ENCODE measurements around the gene LRRC45. TPM values are rescaled to one million over a fixed set of nuclear protein-coding genes. Genes with fewer than 3 reads are reported as not detected.

Gene LRRC45
- total RNA-seq, 4 donors from 2014 or later, result 15.3 to 33.0 (median 18.9) TPM

DNA sequence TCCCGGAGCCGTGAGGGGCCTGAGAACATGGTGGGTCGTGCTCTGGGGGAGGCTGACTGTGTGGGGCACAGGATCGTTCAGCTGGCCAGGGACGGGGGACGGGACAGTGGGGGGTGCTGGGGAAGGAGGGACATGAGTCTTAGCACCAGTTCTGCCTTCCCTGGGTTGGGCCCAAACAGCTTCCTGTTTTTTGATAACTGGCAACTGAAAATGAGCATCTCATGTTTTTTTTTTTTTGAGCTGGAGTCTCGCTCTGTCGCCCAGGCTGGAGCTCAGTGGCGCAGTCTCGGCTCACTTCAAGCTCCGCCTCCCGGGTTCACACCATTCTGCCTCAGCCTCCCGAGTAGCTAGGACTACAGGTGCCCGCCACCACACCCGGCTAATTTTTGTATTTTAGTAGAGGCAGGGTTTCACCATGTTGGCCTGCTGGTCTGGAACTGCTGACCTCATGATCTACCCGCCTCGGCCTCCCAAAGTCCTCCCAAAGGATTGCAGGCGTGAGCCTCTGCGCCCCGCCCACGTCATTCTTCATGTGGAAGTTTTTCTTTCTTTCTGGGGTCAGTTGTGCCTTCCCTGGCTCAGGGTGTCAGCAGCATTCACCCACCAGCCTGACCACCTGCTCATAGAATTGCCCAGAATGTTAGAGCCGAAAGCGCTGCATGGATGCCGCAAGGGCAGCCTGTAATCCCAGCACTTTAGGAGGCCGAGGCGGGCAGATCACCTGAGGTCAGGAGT is 39.3 kb upstream of the LRRC45 start:
- H3K36me3 ChIP-seq, result peaks cover 10 to 25% of the 10 kb centered on the region in 2 donors
- WGBS, 2 donors, result 95 to 97% methylated on average over 26 of the region's 26 CpGs
- intact Hi-C loops (cut with DNase I), result no loop called here
- H3K4me3 ChIP-seq (replicated peaks in 1 of 3), result no peak overlapping the region
- no peak for DNase-seq
- TF ChIP-seq, protein P1, sequence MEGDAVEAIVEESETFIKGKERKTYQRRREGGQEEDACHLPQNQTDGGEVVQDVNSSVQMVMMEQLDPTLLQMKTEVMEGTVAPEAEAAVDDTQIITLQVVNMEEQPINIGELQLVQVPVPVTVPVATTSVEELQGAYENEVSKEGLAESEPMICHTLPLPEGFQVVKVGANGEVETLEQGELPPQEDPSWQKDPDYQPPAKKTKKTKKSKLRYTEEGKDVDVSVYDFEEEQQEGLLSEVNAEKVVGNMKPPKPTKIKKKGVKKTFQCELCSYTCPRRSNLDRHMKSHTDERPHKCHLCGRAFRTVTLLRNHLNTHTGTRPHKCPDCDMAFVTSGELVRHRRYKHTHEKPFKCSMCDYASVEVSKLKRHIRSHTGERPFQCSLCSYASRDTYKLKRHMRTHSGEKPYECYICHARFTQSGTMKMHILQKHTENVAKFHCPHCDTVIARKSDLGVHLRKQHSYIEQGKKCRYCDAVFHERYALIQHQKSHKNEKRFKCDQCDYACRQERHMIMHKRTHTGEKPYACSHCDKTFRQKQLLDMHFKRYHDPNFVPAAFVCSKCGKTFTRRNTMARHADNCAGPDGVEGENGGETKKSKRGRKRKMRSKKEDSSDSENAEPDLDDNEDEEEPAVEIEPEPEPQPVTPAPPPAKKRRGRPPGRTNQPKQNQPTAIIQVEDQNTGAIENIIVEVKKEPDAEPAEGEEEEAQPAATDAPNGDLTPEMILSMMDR (IDR thresholded peaks at IDR 0.05), result no peak
- TF ChIP-seq POLR2A (IDR thresholded peaks at IDR 0.05), result no peak
- H3K27me3 ChIP-seq, result no peaks in the 10 kb centered on the region
- peaks cover 8 to 11% of the 10 kb centered on the region in 2 donors for H3K4me1 ChIP-seq
- H3K9me3 ChIP-seq, result no peaks in the 10 kb centered on the region
- H3K27ac ChIP-seq, result no peak overlapping the region

DNA sequence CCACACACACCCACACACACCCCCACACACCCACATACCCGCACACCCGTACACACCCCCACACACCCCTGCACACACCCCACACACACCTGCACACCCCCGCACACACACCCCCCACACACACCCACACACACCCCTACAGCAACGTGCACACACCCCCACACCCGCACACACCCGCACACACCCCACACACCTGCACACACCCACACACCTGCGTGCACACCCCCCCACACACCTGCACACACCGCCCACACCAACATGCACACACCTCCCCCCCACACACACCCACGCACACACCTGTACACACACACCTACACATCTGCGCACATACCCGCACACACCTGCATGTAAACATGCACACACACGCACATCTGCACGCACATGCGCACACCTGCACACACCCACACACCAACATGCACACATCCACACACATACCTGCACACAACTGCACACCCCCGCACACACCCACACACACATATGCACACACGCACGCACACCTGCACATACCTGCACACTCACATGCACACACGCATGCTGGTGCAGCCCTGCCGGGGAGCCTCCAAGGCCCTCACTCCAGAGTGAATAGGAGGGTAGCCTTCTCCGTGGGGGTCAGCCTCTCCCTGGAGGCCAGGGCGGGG is 38.2 kb upstream of the LRRC45 start:
- TF ChIP-seq POLR2A (IDR thresholded peaks at IDR 0.05), result no peak
- TF ChIP-seq, protein P1 (IDR thresholded peaks at IDR 0.05), result no peak
- no peaks in the 10 kb centered on the region for H3K9me3 ChIP-seq
- H3K4me3 ChIP-seq (replicated peaks in 1 of 3), result no peak overlapping the region
- 96 to 97% methylated on average over 20 to 21 of the region's 21 CpGs for WGBS, 2 donors
- H3K36me3 ChIP-seq, result peaks cover 10 to 25% of the 10 kb centered on the region in 2 donors
- H3K27me3 ChIP-seq, result no peaks in the 10 kb centered on the region
- H3K4me1 ChIP-seq, result peaks cover 8 to 9% of the 10 kb centered on the region in 2 donors
- H3K27ac ChIP-seq, result no peak overlapping the region
- no peak for DNase-seq
- intact Hi-C loops (cut with DNase I), result no loop called here

DNA sequence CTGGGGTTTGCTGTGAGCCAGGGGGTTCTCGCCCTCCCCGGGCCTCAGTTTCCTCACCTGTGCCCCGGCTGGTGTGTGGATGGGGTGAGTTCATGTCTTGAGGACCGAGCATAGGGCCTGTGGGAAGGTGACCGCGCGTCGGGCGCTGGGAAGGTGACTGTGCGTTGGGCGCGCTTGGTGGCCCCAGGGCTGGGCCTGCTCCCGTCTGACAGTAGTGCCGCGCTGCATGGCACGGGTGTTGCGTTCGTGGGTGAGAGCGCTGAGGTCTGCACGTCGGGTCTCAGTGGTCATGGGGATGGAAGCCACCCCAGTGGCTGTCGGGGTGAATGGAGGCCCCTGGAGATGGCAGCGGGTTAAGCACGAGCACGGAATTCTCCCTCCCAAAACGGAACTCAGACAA is 36.5 kb upstream of the LRRC45 start:
- no peak for TF ChIP-seq POLR2A (IDR thresholded peaks at IDR 0.05)
- TF ChIP-seq, protein P1 (IDR thresholded peaks at IDR 0.05), result no peak
- Histone ChIP-seq H3K4me1 (peaks cover 9 to 12% of the 10 kb centered on the region in 2 donors), H3K27me3 (no peaks in the 10 kb centered on the region), H3K9me3 (no peaks in the 10 kb centered on the region), H3K4me3 (replicated peaks in 1 of 3) (no peak overlapping the region), H3K36me3 (peaks cover 10 to 25% of the 10 kb centered on the region in 2 donors), H3K27ac (no peak overlapping the region)
- DNase-seq, result no peak
- intact Hi-C loops (cut with DNase I), result no loop called here
- 93 to 98% methylated on average over 22 to 23 of the region's 26 CpGs for WGBS, 2 donors

DNA sequence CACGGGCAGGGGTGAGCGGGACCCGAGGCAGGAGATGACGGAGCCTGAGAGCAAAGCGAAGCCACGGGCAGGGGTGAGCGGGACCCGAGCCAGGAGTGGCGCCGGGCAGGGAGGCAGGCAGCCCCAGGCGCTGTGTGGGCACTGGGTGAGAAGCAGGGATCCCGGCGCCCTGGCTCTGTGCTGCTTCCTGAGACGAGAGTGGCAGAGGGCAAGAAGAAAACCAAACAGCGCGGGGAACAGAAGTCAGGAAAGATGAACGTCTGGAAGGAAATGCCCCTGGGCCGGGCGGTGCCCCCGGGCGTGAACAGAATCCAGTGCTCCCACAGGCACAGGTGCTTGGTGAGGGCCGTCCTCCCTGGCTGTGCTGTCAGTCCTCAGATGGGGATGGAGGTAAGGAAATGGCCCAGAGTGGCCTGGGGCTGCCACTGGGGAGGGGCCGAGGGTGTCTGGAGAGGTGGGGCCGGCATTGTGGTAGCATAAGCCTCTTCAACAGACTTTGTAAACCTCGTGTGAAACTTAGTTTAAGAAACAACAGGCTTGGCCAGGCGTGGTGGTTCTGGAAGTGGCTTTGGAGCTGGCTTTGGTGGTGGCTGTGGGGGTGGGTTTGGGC is 35.8 kb upstream of the LRRC45 start:
- intact Hi-C loops (cut with DNase I), result no loop called here
- Histone ChIP-seq H3K9me3 (no peaks in the 10 kb centered on the region), H3K4me1 (peaks cover 14% of the 10 kb centered on the region in 2 donors), H3K27me3 (no peaks in the 10 kb centered on the region), H3K27ac (no peak overlapping the region), H3K36me3 (peaks cover 10 to 25% of the 10 kb centered on the region in 2 donors), H3K4me3 (replicated peaks in 1 of 3) (no peak overlapping the region)
- no peak for DNase-seq
- WGBS, 2 donors, result 92 to 95% methylated on average over 25 to 26 of the region's 26 CpGs
- TF ChIP-seq POLR2A (IDR thresholded peaks at IDR 0.05), result no peak
- TF ChIP-seq, protein P1 (IDR thresholded peaks at IDR 0.05), result no peak
